Stomach (tissue), 9 donors: Measurements from ENCODE around the gene FAM151A. TPM values are rescaled to one million over a fixed set of nuclear protein-coding genes. Genes with fewer than 3 reads are reported as not detected.

Experiments
- DNase-seq, 2 donors: peaks; one replicate each; pipeline versions ENCODE4 v3.0.0 to v3.0.0-alpha.2; 2013 to 2019
- H3K27ac ChIP-seq, 5 donors: fragments of 200-600 bp in 4 of 5; sonication (generic) in 4 of 5; one replicate each; pipeline ENCODE4 v1.5.1; 2013 to 2019; ENCODE audit warnings: mild to moderate bottlenecking in 1 of 5, moderate library complexity in 1 of 5
- H3K27me3 ChIP-seq, 3 donors: fragments of 200-600 bp; sonication (generic); one replicate each; pipeline ENCODE4 v1.5.1; 2017 to 2019; ENCODE audit warnings: mixed run types in 1 of 3
- H3K36me3 ChIP-seq, 4 donors: fragments of 200-600 bp; sonication (generic); 1 replicate in 3 of 4; 2 replicates in 1 of 4; pipeline ENCODE4 v1.5.1; 2016 to 2019
- H3K4me1 ChIP-seq, 4 donors: fragments of 200-600 bp; sonication (generic); one replicate each; pipeline ENCODE4 v1.5.1; 2016 to 2019
- H3K4me3 ChIP-seq, 4 donors: fragments of 200-600 bp; sonication (generic) in 3 of 4; one replicate each; pipeline ENCODE4 v1.5.1; 2016 to 2019; ENCODE audit warnings: mild to moderate bottlenecking in 1 of 4
- H3K9me3 ChIP-seq, 4 donors: fragments of 200-600 bp; sonication (generic); one replicate each; pipeline ENCODE4 v1.5.1; 2016 to 2019
- CTCF ChIP-seq, 7 experiments: fragments of 450-650 bp in 4 of 7; fragments of 200-600 bp in 3 of 7; sonication (generic) in 3 of 7; IDR thresholded peaks; one replicate each; pipeline ENCODE4 v1.5.1; 2016 to 2019; ENCODE audit warnings: antibody characterized with exemption in 7 of 7, control low read depth in 2 of 7, mild to moderate bottlenecking in 1 of 7
- EP300 ChIP-seq: sonication (generic); formaldehyde crosslinking; IDR thresholded peaks from one replicate; pipeline ENCODE4 v1.6.1; 2017; ENCODE audit warnings: antibody characterized with exemption
- POLR2A ChIP-seq, 4 donors: fragments of 450-650 bp; IDR thresholded peaks; one replicate each; pipeline ENCODE4 v1.6.1; 2016; ENCODE audit warnings: antibody characterized with exemption in 4 of 4, control low read depth in 2 of 4, mild to moderate bottlenecking in 1 of 4, moderate library complexity in 1 of 4
- POLR2AphosphoS5 ChIP-seq, 3 donors: sonication (generic); formaldehyde crosslinking; IDR thresholded peaks; one replicate each; pipeline ENCODE4 v1.6.1; 2016; ENCODE audit warnings: antibody characterized with exemption in 3 of 3
- WGBS, 5 donors: extraction: QIAGEN DNeasy Blood & Tissue Kit in 3 of 5; methylation state at CpG; one replicate each; pipeline versions ENCODE4 v1.1.5 to v1.1.7; 2013 to 2018; 5-methylcytosine and 5-hydroxymethylcytosine counted together
- intact Hi-C: fragments of 100-400 bp; cut with DNase I; formaldehyde crosslinking; loops from one replicate; pipeline ENCODE4 v1.15.1; 2023; ENCODE audit warnings: low total_unique reads
- polyA plus RNA-seq, 3 donors: library from polyadenylated mRNA; stranded (reverse); fragments of 200-250 nt; gene quantifications; one replicate each; pipeline ENCODE4 v1.2.3, GENCODE V29; 2013
- total RNA-seq, 5 donors: library from RNA; depleted of rRNA; stranded (reverse); fragments of >200 nt; gene quantifications; one replicate each; pipeline versions ENCODE4 v1.1.0 to v1.2.3, GENCODE V29; 2014 to 2016
- donor health status: healthy with polysubstance abuse.
- donor health status: Bipolar disorder and iron deficiency.
- donor health status: healthy.

The FAM151A gene
- total and polyA plus RNA-seq, 8 donors: 0.15 to 0.73 (median 0.25) TPM; not detected in 5

- peaks cover 0 to 4% (median 0%) of the 10 kb centered on the region in 4 donors for H3K4me1 ChIP-seq
- WGBS, 5 donors: 62 to 77% (median 68%) methylated on average over 8 of the region's 8 CpGs
- no peak overlapping the region for H3K4me3 ChIP-seq
- H3K36me3 ChIP-seq: peaks cover 0 to 12% (median 6%) of the 10 kb centered on the region in 4 donors
- H3K9me3 ChIP-seq: no peaks in the 10 kb centered on the region
- H3K27ac ChIP-seq: no peak overlapping the region
- TF ChIP-seq CTCF (IDR thresholded peaks at IDR 0.05): no peak
- TF ChIP-seq POLR2AphosphoS5 (IDR thresholded peaks at IDR 0.05): no peak
- TF ChIP-seq EP300: no peak
- TF ChIP-seq POLR2A (IDR thresholded peaks at IDR 0.05): no peak
- no peaks in the 10 kb centered on the region for H3K27me3 ChIP-seq
- DNase-seq: no peak
- intact Hi-C loops: no loop called here
These were observed 8.8 kb downstream of the FAM151A start for GRCh38 chr1:54614563-54614962.

GRCh38 chr1:54614024-54614423, 9.3 kb downstream of the FAM151A start:
- intact Hi-C loops: no loop called here
- TF ChIP-seq POLR2AphosphoS5 (IDR thresholded peaks at IDR 0.05) (no peak), EP300 (no peak), CTCF (IDR thresholded peaks at IDR 0.05) (no peak), POLR2A (IDR thresholded peaks at IDR 0.05) (no peak)
- Histone ChIP-seq H3K9me3 (no peaks in the 10 kb centered on the region), H3K27ac (no peak overlapping the region), H3K4me3 (no peak overlapping the region), H3K4me1 (peaks cover 0 to 4% (median 0%) of the 10 kb centered on the region in 4 donors), H3K27me3 (no peaks in the 10 kb centered on the region), H3K36me3 (peaks cover 0 to 17% (median 12%) of the 10 kb centered on the region in 4 donors)
- WGBS, 5 donors: 69 to 87% (median 81%) methylated on average over 2 of the region's 2 CpGs
- no peak for DNase-seq

GRCh38 chr1:54611621-54612020, 11.7 kb downstream of the FAM151A start:
- no peak for DNase-seq

More at GRCh38 chr1:54611621-54612020, 11.7 kb downstream of the FAM151A start:
- peaks cover 0 to 4% (median 0%) of the 10 kb centered on the region in 4 donors for H3K4me1 ChIP-seq
- H3K27me3 ChIP-seq: no peaks in the 10 kb centered on the region
- intact Hi-C loops: no loop called here
- no peak overlapping the region for H3K4me3 ChIP-seq
- no peaks in the 10 kb centered on the region for H3K9me3 ChIP-seq
- H3K36me3 ChIP-seq: peaks cover 5 to 41% (median 32%) of the 10 kb centered on the region in 4 donors
- WGBS, 5 donors: 87 to 93% (median 91%) methylated on average over 7 to 8 of the region's 8 CpGs
- no peak overlapping the region for H3K27ac ChIP-seq
- TF ChIP-seq EP300 (no peak), POLR2AphosphoS5 (IDR thresholded peaks at IDR 0.05) (no peak), CTCF (IDR thresholded peaks at IDR 0.05) (no peak), POLR2A (IDR thresholded peaks at IDR 0.05) (no peak)
